Measurements from ENCODE around the gene SLC16A3.

Gene SLC16A3

DNA sequence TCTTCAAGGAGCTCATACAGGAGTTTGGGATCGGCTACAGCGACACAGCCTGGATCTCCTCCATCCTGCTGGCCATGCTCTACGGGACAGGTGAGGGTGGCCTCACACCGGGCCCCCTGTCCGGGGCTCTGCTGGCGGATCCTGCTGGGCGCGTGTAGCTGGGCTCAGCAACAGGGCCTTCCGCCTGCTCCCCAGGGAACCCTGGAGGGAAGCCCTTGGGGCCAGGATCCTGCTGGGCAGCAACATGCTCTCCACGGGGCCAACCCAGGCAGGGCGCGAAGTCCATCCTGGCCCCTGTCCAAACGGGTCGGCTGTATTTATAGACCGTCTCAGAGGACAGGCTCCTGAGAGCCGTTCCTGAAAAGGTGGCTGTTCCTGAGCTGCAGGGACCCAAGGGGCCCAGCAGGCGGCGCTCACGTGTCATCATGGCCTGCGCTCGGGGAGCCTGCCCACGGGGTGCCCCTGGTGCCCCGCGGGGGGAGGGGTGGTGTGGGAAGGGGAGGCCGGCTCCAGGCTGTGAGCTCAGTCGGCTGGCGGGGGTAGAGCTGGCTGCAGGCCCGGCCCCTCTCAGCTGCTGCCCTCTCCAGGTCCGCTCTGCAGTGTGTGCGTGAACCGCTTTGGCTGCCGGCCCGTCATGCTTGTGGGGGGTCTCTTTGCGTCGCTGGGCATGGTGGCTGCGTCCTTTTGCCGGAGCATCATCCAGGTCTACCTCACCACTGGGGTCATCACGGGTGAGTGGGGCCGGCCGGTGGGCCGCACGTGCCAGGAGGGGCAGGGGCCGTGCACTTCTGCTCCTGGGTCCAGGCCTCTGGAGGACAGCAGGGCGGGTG, 7.5 kb downstream of the SLC16A3 start:
- peak; percentile 52 for DNase-seq (ENCODE audit: low read depth)

GRCh38 chr17:82237083-82237745, 8.4 kb downstream of the SLC16A3 start:
- DNase-seq (ENCODE audit: low read depth) = peak; percentile 33

- DNase-seq (ENCODE audit: low read depth) = peak; percentile 19
Observed at GRCh38 chr17:82237746-82238471, 9.1 kb downstream of the SLC16A3 start.

- DNase-seq (ENCODE audit: low read depth) = peak; percentile 90
Observed at GRCh38 chr17:82238472-82239201, 9.8 kb downstream of the SLC16A3 start.

DNA sequence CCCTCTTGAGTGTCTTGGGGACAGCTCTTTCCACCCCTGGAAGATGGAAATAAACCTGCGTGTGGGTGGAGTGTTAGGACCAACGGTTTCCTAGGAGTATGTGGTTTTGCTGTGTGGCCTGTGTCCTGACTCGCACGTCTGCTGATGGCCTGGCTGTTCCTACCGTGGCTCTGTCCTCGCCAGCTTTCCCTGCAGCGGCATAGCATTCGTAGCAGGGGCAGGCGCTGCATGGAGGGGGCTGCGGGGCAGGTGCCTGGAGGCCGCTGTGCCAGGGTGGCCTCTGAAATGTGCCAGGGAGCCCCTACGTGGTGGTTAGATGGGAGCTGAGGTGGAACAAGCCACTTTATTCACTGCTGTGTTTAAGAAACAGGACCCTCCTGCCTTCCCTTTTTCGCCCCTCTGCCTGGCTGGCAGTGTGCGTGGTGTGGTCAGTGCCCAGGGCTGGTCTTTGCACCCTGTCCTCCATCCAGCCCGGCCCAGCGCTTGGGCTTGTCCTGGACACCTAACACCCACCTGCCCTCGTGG, 10.6 kb downstream of the SLC16A3 start:
- DNase-seq (ENCODE audit: low read depth) = peak; percentile 25

GRCh38 chr17:82239926-82240505, 11.2 kb downstream of the SLC16A3 start:
- peak; percentile 28 for DNase-seq (ENCODE audit: low read depth)

GRCh38 chr17:82240506-82241182, 11.8 kb downstream of the SLC16A3 start:
- DNase-seq (ENCODE audit: low read depth) = no peak

DNA sequence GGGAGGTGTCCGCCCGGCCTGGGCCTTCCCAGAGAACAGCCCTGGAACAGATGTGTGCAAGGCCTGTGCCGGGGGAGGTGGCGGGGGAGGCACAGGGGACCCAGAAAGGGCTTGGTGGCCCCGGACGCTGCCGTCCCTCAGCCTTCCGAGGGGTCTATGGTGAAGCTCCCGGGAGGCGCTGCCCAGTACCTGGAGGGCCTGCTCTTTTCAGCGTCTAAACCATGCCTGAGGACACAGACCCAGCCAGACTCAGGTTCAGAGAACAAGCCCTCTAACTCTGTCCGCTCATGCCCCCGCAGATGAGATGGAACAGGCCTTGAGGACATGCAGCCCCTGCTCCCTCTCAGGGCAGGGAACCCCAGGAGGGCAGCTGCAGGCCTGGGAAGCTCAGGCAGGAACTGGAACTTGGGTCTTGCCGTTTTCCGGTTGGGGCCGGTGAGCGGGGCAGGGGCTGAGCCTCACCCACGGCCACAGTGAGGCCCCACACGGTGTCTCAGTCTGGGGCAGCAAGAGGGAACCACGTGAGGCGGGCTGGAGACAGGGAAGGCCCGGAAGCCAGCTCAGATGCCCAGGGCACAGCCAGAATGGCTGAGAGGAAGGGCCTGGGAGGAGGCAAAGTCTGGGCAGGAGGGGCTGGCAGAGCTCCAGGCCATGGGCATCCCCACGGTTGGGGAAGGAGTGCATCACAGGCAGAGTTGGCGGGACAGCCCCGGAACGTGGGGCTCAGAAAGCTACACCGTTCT, 12.5 kb downstream of the SLC16A3 start:
- peak; percentile 80 for DNase-seq (ENCODE audit: low read depth)

DNA sequence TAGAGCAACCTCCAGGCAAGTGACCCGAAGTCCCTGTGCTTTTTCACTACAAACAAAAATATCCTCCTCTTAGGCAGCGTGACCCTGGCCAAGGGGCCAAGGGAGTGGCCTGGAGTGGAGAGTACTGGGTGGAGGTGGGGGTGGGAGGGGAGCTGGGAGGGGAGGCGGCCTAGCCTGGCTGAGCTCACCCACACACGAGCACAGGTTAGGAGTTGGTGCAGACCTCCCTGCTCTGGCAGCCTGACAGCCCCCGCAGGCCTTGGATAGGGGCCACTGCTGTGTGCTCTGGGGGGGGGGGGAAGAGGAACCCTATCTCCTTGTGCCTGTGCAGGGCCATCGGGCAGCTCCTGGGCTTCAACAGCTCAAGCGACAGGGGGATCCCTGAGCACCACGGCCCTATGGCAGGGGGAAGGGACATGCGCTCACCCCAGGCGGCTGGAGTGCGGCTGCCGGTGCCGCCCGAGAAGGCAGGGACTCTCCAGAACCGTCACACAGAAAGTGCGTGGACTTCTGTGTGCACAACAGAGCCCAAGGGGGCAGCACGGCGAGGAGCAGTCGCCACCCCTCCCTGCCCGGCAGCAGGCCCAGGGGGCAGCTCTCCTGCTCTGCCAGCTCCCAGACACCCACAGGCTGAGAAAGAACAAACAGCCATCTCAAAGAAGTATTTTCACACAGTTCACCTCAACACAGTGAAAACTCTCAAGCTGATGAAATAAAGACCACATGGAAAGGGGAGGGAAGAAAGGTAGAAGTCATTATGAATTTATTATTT, 13.3 kb downstream of the SLC16A3 start:
- DNase-seq (ENCODE audit: low read depth) = peak; percentile 79

GRCh38 chr17:82242698-82242976, 13.8 kb downstream of the SLC16A3 start:
- no peak for DNase-seq (ENCODE audit: low read depth)

GRCh38 chr17:82242977-82243647, 14.3 kb downstream of the SLC16A3 start:
- DNase-seq (ENCODE audit: low read depth) = peak; percentile 89

- peak; percentile 61 for DNase-seq (ENCODE audit: low read depth)
Observed at GRCh38 chr17:82243648-82244412, 15.0 kb downstream of the SLC16A3 start.

DNA sequence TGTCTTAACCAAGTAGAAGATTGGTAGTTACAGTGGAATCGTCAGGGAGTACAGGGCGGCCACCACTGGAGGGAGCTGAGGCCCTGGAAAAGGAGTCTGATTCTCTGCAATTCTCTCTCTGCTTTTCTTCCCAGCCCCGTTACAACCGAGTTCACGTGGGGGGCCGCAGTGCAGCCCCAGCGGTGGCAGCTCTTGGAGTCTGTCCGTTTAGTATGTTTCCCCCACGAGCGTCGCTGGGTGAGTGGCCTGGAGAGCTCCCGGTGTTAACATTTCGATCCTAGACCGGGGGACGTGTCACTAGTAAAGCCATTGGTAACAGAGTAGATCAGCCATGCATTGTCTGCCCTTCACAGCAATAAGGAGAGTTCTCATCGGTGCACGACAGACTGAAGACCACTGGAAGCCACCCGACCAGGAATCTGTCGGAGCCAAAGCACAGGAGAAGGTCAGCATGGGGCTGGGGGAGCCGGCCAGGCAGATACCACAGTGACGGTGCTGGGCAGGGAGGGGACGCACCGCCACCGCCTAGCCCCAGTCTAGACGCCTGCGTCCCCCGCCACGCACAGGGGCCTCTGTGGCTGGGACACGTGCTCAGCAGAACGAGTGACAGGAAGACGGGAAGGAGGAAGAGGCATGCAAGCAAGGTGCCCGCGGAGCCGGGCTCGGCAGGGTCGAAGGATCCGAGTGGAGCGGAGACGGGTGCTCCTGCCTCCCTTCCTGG, 15.7 kb downstream of the SLC16A3 start:
- DNase-seq (ENCODE audit: low read depth) = peak; percentile 63

GRCh38 chr17:82245134-82246039, 16.5 kb downstream of the SLC16A3 start:
- DNase-seq (ENCODE audit: low read depth) = peak; percentile 41

- DNase-seq (ENCODE audit: low read depth) = no peak
Observed at GRCh38 chr17:82246040-82246364, 17.2 kb downstream of the SLC16A3 start.

GRCh38 chr17:82246365-82247181, 17.7 kb downstream of the SLC16A3 start:
- DNase-seq (ENCODE audit: low read depth) = peak; percentile 73

Data from amniotic epithelial cell (primary cell).